ENCODE data around the gene ZFP69B. TPM values are rescaled to one million over a fixed set of nuclear protein-coding genes. Genes with fewer than 3 reads are reported as not detected.

The ZFP69B gene
- total and polyA plus RNA-seq, 10 of the 15 experiments (the other 5 are each of a cell fraction or from before 2014, with no cell fraction given) = 1.3 to 5.7 (median 3.4) TPM

DNA sequence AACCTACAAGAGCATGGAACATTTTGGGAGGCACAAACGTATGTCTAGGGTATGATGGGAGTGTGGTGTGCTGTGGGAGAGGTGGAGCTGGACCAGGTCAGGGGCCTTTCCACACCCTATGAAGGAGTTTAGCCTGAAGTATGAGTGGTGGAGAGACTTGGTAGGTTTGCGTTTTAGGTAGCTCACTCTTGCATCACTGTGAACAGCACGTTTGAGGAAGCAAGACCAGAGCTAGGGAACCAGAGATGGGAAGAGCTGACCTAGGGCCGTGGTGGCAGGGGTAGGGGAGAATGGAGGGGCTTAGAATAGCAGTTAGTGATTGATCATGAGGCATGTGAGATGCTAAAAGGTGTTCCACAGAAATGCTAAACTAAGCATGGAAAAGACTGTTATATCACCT lies 25.1 kb upstream of the ZFP69B start:
- no peak overlapping the region for H3K27ac ChIP-seq (ENCODE audit: control insufficient read depth, insufficient read depth)
- 0 out of 2 replicates have a peak, but pooled peaks cover 3% of the 10 kb centered on the region for H4K20me1 ChIP-seq (ENCODE audit: control insufficient read depth, insufficient read depth)
- ATAC-seq = no peak
- no peaks in the 10 kb centered on the region; the same call in 2 of the 3 replicates for H3K9me3 ChIP-seq (replicated peaks; ENCODE audit: control insufficient read depth, insufficient read depth, low read length)
- no TSS peak for BruUV-seq (replicated peaks)
- no peak for DNase-seq (ENCODE audit: low read depth, low spot score)
- H3K79me2 ChIP-seq (ENCODE audit: control insufficient read depth, insufficient read depth, low read length) = no peaks in the 10 kb centered on the region
- no peak overlapping the region for H3K4me3 ChIP-seq
- H3K4me1 ChIP-seq (ENCODE audit: control insufficient read depth, insufficient read depth, low read length) = no peaks in the 10 kb centered on the region; the same call in 1 of the 2 replicates
- H3K27me3 ChIP-seq (replicated peaks in 1 of 2; ENCODE audit: control insufficient read depth in 2 of 2, insufficient read depth in 2 of 2, low read length in 1 of 2) = no peaks in the 10 kb centered on the region
- FAIRE-seq = no peak
- POLR2A ChIA-PET = interaction anchor here (1.0 to 1.1 kb wide), 2 partner anchors 9 kb away, joined by 3 to 5 read pairs; no protein-coding TSS in a partner anchor
- 100% methylated on average over 4 of the region's 4 CpGs for WGBS (ENCODE audit: insufficient coverage, insufficient replicate concordance, low lambda C conversion rate, missing lambda C conversion rate)
- RAD21 ChIA-PET (ENCODE audit: unreplicated experiment) = interaction anchor here (0.6 kb wide), 1 partner anchor 81 kb away, joined by 3 read pairs; no protein-coding TSS in a partner anchor
- H3K9ac ChIP-seq (ENCODE audit: control insufficient read depth, insufficient read depth, low read length) = no peak overlapping the region
- in situ Hi-C loops (cut with MboI) (no loop called here), intact Hi-C loops (cut with micrococcal nuclease; ENCODE audit: unreplicated experiment) (no loop called here)
- peaks cover 10 to 12% of the 10 kb centered on the region in 2 experiments; a peak in 3 of 4 replicates for H3K36me3 ChIP-seq (ENCODE audit: control insufficient read depth in 2 of 2, insufficient read depth in 2 of 2, low read length in 1 of 2)
- TF ChIP-seq, protein P1, sequence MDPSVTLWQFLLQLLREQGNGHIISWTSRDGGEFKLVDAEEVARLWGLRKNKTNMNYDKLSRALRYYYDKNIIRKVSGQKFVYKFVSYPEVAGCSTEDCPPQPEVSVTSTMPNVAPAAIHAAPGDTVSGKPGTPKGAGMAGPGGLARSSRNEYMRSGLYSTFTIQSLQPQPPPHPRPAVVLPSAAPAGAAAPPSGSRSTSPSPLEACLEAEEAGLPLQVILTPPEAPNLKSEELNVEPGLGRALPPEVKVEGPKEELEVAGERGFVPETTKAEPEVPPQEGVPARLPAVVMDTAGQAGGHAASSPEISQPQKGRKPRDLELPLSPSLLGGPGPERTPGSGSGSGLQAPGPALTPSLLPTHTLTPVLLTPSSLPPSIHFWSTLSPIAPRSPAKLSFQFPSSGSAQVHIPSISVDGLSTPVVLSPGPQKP (IDR thresholded peaks at IDR 0.05; ENCODE audit: low read depth, low read length) = no peak
- TF ChIP-seq, protein P2, sequence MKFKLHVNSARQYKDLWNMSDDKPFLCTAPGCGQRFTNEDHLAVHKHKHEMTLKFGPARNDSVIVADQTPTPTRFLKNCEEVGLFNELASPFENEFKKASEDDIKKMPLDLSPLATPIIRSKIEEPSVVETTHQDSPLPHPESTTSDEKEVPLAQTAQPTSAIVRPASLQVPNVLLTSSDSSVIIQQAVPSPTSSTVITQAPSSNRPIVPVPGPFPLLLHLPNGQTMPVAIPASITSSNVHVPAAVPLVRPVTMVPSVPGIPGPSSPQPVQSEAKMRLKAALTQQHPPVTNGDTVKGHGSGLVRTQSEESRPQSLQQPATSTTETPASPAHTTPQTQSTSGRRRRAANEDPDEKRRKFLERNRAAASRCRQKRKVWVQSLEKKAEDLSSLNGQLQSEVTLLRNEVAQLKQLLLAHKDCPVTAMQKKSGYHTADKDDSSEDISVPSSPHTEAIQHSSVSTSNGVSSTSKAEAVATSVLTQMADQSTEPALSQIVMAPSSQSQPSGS (IDR thresholded peaks at IDR 0.05; ENCODE audit: low read length) = no peak
- SMC1A ChIA-PET (ENCODE audit: uncharacterized antibody, unreplicated experiment) = interaction anchor here (0.6 to 1.3 kb wide), 2 partner anchors 13 to 139 kb away, joined by 3 to 5 read pairs; no protein-coding TSS in a partner anchor
- H2AFZ ChIP-seq (ENCODE audit: control insufficient read depth, low read depth, low read length) = no peak overlapping the region
- no peak overlapping the region for H3K4me2 ChIP-seq (ENCODE audit: control insufficient read depth, insufficient read depth)
- CTCF ChIA-PET = interaction anchor here (0.6 to 5.5 kb wide), 7 partner anchors 14 to 347 kb away, joined by 3 to 31 read pairs (median 3); no protein-coding TSS in a partner anchor

DNA sequence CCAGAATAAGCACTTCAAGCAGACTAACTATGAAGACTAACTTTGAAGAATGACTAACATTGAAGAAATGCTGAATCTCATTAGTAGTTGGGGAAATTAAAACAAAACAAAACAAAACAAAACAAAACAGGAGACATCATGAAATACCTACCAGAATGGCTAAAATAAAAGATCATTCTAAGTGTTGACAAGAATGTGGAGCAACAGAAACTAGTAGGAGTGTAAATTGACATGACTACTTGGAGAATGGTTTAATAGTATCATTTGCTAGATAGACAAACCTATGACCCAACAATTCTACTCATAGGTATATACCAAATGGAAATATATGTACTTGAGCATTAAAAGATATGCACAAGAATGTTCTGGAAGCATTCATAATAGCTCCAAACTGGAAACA lies 18.9 kb upstream of the ZFP69B start:
- ATAC-seq = no peak
- Histone ChIP-seq H3K79me2 (ENCODE audit: control insufficient read depth, insufficient read depth, low read length) (no peaks in the 10 kb centered on the region), H2AFZ (ENCODE audit: control insufficient read depth, low read depth, low read length) (no peak overlapping the region), H3K9me3 (replicated peaks; ENCODE audit: control insufficient read depth, insufficient read depth, low read length) (no peaks in the 10 kb centered on the region; the same call in 2 of the 3 replicates), H3K27ac (ENCODE audit: control insufficient read depth, insufficient read depth) (no peak overlapping the region), H3K4me2 (ENCODE audit: control insufficient read depth, insufficient read depth) (no peak overlapping the region), H3K36me3 (ENCODE audit: control insufficient read depth in 2 of 2, insufficient read depth in 2 of 2, low read length in 1 of 2) (no peaks in the 10 kb centered on the region), H3K4me1 (ENCODE audit: control insufficient read depth, insufficient read depth, low read length) (no peaks in the 10 kb centered on the region), H3K27me3 (replicated peaks in 1 of 2; ENCODE audit: control insufficient read depth in 2 of 2, insufficient read depth in 2 of 2, low read length in 1 of 2) (no peaks in the 10 kb centered on the region), H3K9ac (ENCODE audit: control insufficient read depth, insufficient read depth, low read length) (no peak overlapping the region), H4K20me1 (ENCODE audit: control insufficient read depth, insufficient read depth) (no peaks in the 10 kb centered on the region), H3K4me3 (no peak overlapping the region)
- in situ Hi-C loops (cut with MboI) = no loop called here
- ChIA-PET SMC1A (ENCODE audit: uncharacterized antibody, unreplicated experiment) (interaction anchor here (1.0 kb wide), 1 partner anchor 45 kb away, joined by 4 read pairs; no protein-coding TSS in a partner anchor), POLR2A (interaction anchor here (0.5 kb wide), 1 partner anchor 207 kb away, joined by 3 read pairs; no protein-coding TSS in a partner anchor), RAD21 (ENCODE audit: unreplicated experiment) (interaction anchor here (0.7 kb wide), 1 partner anchor 279 kb away, joined by 3 read pairs; no protein-coding TSS in a partner anchor), CTCF (interaction anchor here (1.0 kb wide), 1 partner anchor 279 kb away, joined by 3 read pairs; no protein-coding TSS in a partner anchor)
- no peak for FAIRE-seq
- intact Hi-C loops (cut with micrococcal nuclease; ENCODE audit: unreplicated experiment) = no loop called here
- no peak for DNase-seq (ENCODE audit: low read depth, low spot score)
- BruUV-seq (replicated peaks) = no TSS peak
- no peak for TF ChIP-seq POU2F2 (IDR thresholded peaks at IDR 0.05; ENCODE audit: borderline replicate concordance, low read depth, low read length)
- no peak for TF ChIP-seq CBX5 (IDR thresholded peaks at IDR 0.05; ENCODE audit: low read depth)
- no peak for TF ChIP-seq NFIC (IDR thresholded peaks at IDR 0.05; ENCODE audit: low read depth, low read length)
- TF ChIP-seq TCF3 (IDR thresholded peaks at IDR 0.05; ENCODE audit: borderline replicate concordance, insufficient read depth, low read depth, low read length) = no peak
- TF ChIP-seq, protein P3, sequence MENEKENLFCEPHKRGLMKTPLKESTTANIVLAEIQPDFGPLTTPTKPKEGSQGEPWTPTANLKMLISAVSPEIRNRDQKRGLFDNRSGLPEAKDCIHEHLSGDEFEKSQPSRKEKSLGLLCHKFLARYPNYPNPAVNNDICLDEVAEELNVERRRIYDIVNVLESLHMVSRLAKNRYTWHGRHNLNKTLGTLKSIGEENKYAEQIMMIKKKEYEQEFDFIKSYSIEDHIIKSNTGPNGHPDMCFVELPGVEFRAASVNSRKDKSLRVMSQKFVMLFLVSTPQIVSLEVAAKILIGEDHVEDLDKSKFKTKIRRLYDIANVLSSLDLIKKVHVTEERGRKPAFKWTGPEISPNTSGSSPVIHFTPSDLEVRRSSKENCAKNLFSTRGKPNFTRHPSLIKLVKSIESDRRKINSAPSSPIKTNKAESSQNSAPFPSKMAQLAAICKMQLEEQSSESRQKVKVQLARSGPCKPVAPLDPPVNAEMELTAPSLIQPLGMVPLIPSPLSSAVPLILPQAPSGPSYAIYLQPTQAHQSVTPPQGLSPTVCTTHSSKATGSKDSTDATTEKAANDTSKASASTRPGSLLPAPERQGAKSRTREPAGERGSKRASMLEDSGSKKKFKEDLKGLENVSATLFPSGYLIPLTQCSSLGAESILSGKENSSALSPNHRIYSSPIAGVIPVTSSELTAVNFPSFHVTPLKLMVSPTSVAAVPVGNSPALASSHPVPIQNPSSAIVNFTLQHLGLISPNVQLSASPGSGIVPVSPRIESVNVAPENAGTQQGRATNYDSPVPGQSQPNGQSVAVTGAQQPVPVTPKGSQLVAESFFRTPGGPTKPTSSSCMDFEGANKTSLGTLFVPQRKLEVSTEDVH (IDR thresholded peaks at IDR 0.05; ENCODE audit: low read depth, partially characterized antibody) = no peak
- TF ChIP-seq, protein P4, sequence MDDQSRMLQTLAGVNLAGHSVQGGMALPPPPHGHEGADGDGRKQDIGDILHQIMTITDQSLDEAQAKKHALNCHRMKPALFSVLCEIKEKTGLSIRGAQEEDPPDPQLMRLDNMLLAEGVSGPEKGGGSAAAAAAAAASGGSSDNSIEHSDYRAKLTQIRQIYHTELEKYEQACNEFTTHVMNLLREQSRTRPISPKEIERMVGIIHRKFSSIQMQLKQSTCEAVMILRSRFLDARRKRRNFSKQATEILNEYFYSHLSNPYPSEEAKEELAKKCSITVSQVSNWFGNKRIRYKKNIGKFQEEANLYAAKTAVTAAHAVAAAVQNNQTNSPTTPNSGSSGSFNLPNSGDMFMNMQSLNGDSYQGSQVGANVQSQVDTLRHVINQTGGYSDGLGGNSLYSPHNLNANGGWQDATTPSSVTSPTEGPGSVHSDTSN (IDR thresholded peaks at IDR 0.05; ENCODE audit: insufficient replicate concordance, low read depth, low read length) = no peak
- TF ChIP-seq SMC3 (IDR thresholded peaks at IDR 0.05; ENCODE audit: borderline replicate concordance, low read length) = no peak

Data from GM12878 (cell line).